PC-3 (cell line): ENCODE measurements around the gene CENPT. TPM values are rescaled to one million over a fixed set of nuclear protein-coding genes. Genes with fewer than 3 reads are reported as not detected.

Source experiments
- ATAC-seq: fragments of 200-7000 bp; cut with Tn5 transposase; 2 replicates; pipeline ENCODE4 v1.9.1; 2020; ENCODE audit warnings: mild to moderate bottlenecking, moderate library complexity
- BruUV-seq: library from RNA; stranded (reverse); fragments of 400-500 nt; replicated peaks from 2 replicates; lab custom pipeline; 2021; lab: Mats Ljungman, UMichigan
- CTCF ChIA-PET: fragments of 300-600 bp; sonication (Branson Sonifier 250); formaldehyde crosslinking; loops from one replicate; lab custom pipeline; 2022; ENCODE audit warnings: antibody characterized with exemption; lab: Charles Lee
- POLR2A ChIA-PET: fragments of 300-600 bp; sonication (Branson Sonifier 250); formaldehyde crosslinking; loops from one replicate; lab custom pipeline; 2022; ENCODE audit warnings: antibody characterized with exemption; ENCODE audit not compliant: unreplicated experiment; lab: Charles Lee
- DNase-seq: peaks from one replicate; pipeline ENCODE4 v3.0.0-alpha.2; 2015
- H2AFZ ChIP-seq: fragments of 300-600 bp; sonication (generic); 2 replicates; pipeline ENCODE4 v1.6.0; 2016; ENCODE audit warnings: antibody characterized with exemption, low read length
- H3F3A ChIP-seq: fragments of 300-600 bp; sonication (generic); one replicate; pipeline ENCODE4 v1.6.0; 2017; ENCODE audit warnings: antibody characterized with exemption, low read length, control low read depth, mild to moderate bottlenecking; ENCODE audit not compliant: unreplicated experiment
- H3K27ac ChIP-seq: fragments of 300-600 bp; sonication (generic); 2 replicates; pipeline ENCODE4 v1.5.1; 2016; ENCODE audit warnings: mild to moderate bottlenecking, low read length
- H3K27me3 ChIP-seq: fragments of 300-600 bp; sonication (generic); 2 replicates; pipeline ENCODE4 v1.6.1; 2016; ENCODE audit warnings: low read length, mixed read lengths
- H3K36me3 ChIP-seq: fragments of 300-600 bp; sonication (generic); 2 replicates; pipeline ENCODE4 v1.6.1; 2016; ENCODE audit warnings: low read depth, mixed run types, low read length, mixed read lengths
- H3K4me1 ChIP-seq: fragments of 300-600 bp; sonication (generic); 2 replicates; pipeline ENCODE4 v1.5.1; 2016; ENCODE audit warnings: low read length; ENCODE audit not compliant: insufficient read depth
- H3K4me2 ChIP-seq: fragments of 300-600 bp; sonication (generic); 2 replicates; pipeline ENCODE4 v1.6.0; 2016; ENCODE audit warnings: low read length
- H3K4me3 ChIP-seq: fragments of 300-600 bp; sonication (generic); 2 replicates; pipeline ENCODE4 v1.5.1; 2016; ENCODE audit warnings: mild to moderate bottlenecking, low read length, mixed read lengths
- H3K79me2 ChIP-seq: fragments of 300-600 bp; sonication (generic); 2 replicates; pipeline ENCODE4 v1.6.1; 2017; ENCODE audit warnings: low read length, mixed read lengths
- H3K9ac ChIP-seq: fragments of 300-600 bp; sonication (generic); 2 replicates; pipeline ENCODE4 v1.6.0; 2016; ENCODE audit warnings: mild to moderate bottlenecking, low read length
- H3K9me2 ChIP-seq: fragments of 300-600 bp; sonication (generic); replicated peaks from 2 replicates; pipeline ENCODE4 v1.6.1; 2016; ENCODE audit warnings: mixed run types, low read length, mixed read lengths
- H3K9me3 ChIP-seq: fragments of 300-600 bp; sonication (generic); 2 replicates; pipeline ENCODE4 v1.6.1; 2016; ENCODE audit warnings: low read length, mixed read lengths
- H4K20me1 ChIP-seq: fragments of 300-600 bp; sonication (generic); 2 replicates; pipeline ENCODE4 v1.6.1; 2016; ENCODE audit warnings: low read length, mixed read lengths
- CTCF ChIP-seq: fragments of 300-600 bp; sonication (generic); conservative IDR thresholded peaks from 2 replicates; pipeline ENCODE4 v1.5.1; 2017; ENCODE audit warnings: antibody characterized with exemption, low read depth, mild to moderate bottlenecking, low read length
- EZH2 ChIP-seq: fragments of 300-600 bp; sonication (generic); IDR thresholded peaks from one replicate; pipeline ENCODE4 v1.6.1; 2017; ENCODE audit warnings: antibody characterized with exemption, mild to moderate bottlenecking, low read length; ENCODE audit not compliant: unreplicated experiment
- EZH2phosphoT487 ChIP-seq: fragments of 300-600 bp; sonication (generic); IDR thresholded peaks from 2 replicates; pipeline ENCODE4 v1.6.1; 2018; ENCODE audit warnings: mild to moderate bottlenecking, antibody characterized with exemption, low read length, borderline replicate concordance
- intact Hi-C: fragments of 100-400 bp; cut with micrococcal nuclease; formaldehyde crosslinking; loops from 2 replicates; pipeline ENCODE4 v1.9.0; 2023
- total RNA-seq: library from RNA; depleted of rRNA; stranded (reverse); fragments of >200 nt; gene quantifications from 2 replicates; pipeline ENCODE4 v1.2.3, GENCODE V29; 2014

The CENPT gene
- total RNA-seq, 1 experiment from 2014 or later, result 35.1 TPM

- Histone ChIP-seq H3K36me3 (peaks cover 11% of the 10 kb centered on the region), H3F3A (no peaks in the 10 kb centered on the region), H3K4me2 (peak overlapping the region; percentile 95), H3K9me2 (no peaks in the 10 kb centered on the region), H3K9ac (peak overlapping the region; percentile 90), H3K27me3 (no peaks in the 10 kb centered on the region), H2AFZ (peak overlapping the region; percentile 74), H3K79me2 (peaks cover 42% of the 10 kb centered on the region), H4K20me1 (peaks cover 16% of the 10 kb centered on the region), H3K4me3 (peak overlapping the region; percentile 97), H3K9me3 (no peaks in the 10 kb centered on the region), H3K27ac (peak overlapping the region; percentile 18; the same call in 1 of the 2 replicates), H3K4me1 (peaks cover 10% of the 10 kb centered on the region; the same call in 1 of the 2 replicates)
- ChIA-PET CTCF (no interaction called here), POLR2A (interaction anchor here (0.7 kb wide), 1 partner anchor 28 kb away, joined by 4 read pairs; no protein-coding TSS in a partner anchor)
- no peak for TF ChIP-seq EZH2
- TF ChIP-seq EZH2phosphoT487, result no peak
- TF ChIP-seq CTCF, result no peak
- TSS peak; percentile 38 for BruUV-seq
- DNase-seq (no peak), ATAC-seq (peak; percentile 35)
- intact Hi-C loops, result no loop called here
These were observed 26.2 kb upstream of the CENPT start for GRCh38 chr16:67873435-67874370.

- H2AFZ ChIP-seq, result peak within 1 kb of the TSS; percentile 74
These were observed 25.3 kb upstream of the CENPT start, which contains the start of gene EDC4 for GRCh38 chr16:67872631-67873434. TSS of gene EDC4 (plus strand) at chr16:67873052. CDS start at chr16:67873262, 210 bp downstream.

More at GRCh38 chr16:67872631-67873434, 25.3 kb upstream of the CENPT start, which contains the start of gene EDC4:
- TF ChIP-seq EZH2phosphoT487 (no peak), CTCF (no peak), EZH2 (no peak)
- peak within 1 kb of the TSS; percentile 95 for H3K4me2 ChIP-seq
- no peaks in the 10 kb centered on the region for H3K9me3 ChIP-seq
- CTCF ChIA-PET, result no interaction called here
- no peaks in the 10 kb centered on the region for H3F3A ChIP-seq
- peaks cover 16% of the 10 kb centered on the region for H4K20me1 ChIP-seq
- H3K27me3 ChIP-seq, result no peaks in the 10 kb centered on the region
- H3K36me3 ChIP-seq, result peaks cover 13% of the 10 kb centered on the region
- intact Hi-C loops, result no loop called here
- POLR2A ChIA-PET, result interaction anchor here (0.7 kb wide), 1 partner anchor 27 kb away, joined by 4 read pairs; no protein-coding TSS in a partner anchor
- H3K9ac ChIP-seq, result peak within 1 kb of the TSS; percentile 90
- H3K4me1 ChIP-seq, result peaks cover 10% of the 10 kb centered on the region; the same call in 1 of the 2 replicates
- H3K4me3 ChIP-seq, result peak within 1 kb of the TSS; percentile 97
- no peaks in the 10 kb centered on the region for H3K9me2 ChIP-seq
- H3K27ac ChIP-seq, result peak within 1 kb of the TSS; percentile 18; the same call in 1 of the 2 replicates
- H3K79me2 ChIP-seq, result peaks cover 42% of the 10 kb centered on the region
- no TSS peak for BruUV-seq
- DNase-seq, result peak; percentile 70
- peak; percentile 75 for ATAC-seq
